Activated CD4-positive, alpha-beta T cell treated with anti-CD3 and anti-CD28 coated beads, Interleukin-2, amount 50 U/mL, for 48 hours (primary cell): ENCODE results near the gene LLGL2.

Experiments
- DNase-seq, 2 experiments: peaks; one replicate each; pipeline ENCODE4 v3.0.0-alpha.2; 2020

The LLGL2 gene

DNA sequence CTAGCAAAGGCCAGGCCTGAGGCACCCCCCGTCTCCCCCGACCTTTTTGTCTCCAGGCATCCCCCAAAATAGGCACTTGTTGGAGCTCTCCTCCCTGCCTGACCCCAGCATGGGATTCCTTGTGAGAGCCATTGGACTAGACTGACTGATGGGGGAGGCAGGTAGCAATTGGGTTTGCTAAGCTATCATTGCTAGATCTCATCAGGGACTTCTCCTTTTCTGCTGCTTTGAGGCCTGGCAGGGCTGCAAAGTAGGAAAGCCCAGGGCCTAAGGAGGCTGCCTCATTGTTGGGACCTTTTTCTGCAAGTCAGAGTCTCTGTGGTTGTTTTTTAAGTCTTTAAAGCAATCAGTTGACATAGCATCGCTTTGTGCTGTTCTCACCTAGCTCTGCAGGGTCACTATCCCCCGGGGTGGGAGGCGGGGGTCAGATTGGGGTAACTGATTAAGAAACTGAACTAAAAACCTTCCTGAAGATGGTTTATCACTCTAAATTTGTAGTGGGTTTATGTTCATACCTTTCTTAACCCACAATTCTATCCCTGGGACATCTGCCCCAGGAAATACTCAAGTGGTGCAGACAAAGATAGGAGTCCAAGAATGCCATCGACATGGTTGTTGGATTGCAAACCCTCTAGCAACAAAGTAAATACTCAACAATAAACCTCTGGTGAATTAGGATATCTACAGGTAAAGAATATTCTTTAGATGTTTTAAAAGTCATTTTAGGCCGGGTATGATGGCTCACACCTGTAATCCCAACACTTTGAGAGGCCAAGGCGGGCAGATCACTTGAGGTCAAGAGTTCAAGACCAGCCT, 28.0 kb downstream of the LLGL2 start:
- DNase-seq, result no peak

DNA sequence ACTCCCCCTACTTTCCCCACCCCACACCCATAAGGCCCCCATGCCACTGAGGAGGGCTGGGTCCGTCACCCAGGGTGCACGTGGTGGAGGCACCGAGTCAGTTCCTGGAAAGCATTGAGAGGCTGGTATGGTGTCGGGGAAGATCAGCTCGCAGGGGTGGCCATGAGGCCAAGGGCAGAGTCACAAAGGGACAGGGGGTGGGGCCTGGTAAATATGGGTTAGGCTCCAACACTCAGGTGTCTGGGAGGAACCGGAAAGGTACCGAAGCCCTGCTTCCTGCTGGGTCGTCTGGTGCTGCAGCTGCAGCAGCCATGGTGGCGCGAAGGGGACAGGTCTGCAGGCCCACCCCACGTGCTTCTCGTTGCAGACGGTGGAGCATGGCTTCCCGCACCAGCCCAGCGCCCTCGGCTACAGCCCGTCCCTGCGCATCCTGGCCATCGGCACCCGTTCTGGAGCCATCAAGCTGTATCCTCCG, 30.2 kb downstream of the LLGL2 start:
- no peak for DNase-seq

DNA sequence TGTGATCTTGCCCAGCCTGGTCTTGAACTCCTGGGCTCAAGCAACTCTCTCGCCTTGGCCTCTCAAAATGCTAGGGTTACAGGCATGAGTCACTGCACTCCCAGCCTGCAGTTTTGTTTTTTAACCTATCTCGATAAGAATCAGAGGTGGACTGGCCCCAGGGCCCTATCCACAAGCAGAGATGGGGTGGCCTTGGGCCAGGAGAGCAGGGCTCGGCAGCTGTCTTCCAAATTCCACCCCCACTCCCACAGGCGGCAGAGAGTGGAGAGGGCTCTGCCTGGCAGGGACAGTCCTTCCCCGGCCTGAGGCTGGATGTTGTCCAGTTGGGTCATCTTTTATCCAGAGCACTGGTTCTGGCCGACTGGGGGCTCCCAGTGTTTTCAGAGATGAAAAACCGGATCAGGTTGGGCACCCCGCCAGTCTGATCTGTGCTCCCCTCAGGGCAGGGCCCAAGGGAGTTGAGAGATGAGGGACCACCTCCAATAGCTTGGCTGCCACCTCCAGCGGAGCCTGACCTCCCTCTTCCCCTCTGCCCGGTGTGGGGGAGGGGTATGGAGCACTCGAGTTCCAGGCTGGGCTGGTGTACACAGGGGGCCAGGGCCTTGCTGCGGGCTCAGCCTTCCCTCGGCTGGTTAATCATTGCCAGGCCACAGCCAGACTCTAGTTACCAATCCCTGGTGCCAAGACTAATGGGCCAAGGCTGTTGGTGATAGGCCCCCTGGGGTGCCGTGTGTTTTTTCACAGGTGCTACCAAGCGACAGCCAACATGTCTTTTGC, 31.8 kb downstream of the LLGL2 start:
- no peak for DNase-seq

DNA sequence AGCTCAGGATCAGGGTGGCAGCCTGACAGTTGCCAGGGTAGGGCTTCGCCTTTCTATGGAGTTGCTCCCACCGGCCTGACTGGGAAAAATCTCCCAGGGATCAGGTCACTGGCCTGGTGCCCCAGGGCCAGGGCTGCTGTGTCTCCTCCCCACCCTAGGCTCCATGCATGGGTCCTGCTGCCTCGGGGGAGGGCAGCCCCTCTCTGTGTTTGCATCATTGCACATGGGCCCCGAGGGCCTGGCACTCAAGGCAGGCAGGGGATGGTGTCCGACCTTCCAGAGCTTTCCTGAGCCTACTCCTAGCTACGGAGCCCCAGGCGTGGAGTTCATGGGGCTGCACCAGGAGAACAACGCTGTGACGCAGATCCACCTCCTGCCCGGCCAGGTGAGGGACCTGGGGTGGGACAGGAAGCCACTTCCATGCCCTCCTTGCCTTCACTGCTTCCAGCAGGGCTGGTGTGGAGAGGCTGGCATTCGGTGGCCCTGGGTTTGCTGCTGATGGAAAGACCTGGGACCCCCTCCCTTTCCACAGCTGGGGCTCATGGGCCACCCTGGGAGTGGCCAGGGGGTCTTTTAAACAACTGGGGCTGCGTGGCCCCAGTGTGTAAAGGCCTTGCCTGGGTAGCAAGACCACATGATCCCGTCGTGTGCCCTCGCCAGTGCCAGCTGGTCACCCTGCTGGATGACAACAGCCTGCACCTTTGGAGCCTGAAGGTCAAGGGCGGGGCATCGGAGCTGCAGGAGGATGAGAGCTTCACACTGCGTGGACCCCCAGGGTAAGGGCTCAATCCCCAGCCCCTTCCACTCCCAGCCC, 32.6 kb downstream of the LLGL2 start:
- DNase-seq, result no peak

DNA sequence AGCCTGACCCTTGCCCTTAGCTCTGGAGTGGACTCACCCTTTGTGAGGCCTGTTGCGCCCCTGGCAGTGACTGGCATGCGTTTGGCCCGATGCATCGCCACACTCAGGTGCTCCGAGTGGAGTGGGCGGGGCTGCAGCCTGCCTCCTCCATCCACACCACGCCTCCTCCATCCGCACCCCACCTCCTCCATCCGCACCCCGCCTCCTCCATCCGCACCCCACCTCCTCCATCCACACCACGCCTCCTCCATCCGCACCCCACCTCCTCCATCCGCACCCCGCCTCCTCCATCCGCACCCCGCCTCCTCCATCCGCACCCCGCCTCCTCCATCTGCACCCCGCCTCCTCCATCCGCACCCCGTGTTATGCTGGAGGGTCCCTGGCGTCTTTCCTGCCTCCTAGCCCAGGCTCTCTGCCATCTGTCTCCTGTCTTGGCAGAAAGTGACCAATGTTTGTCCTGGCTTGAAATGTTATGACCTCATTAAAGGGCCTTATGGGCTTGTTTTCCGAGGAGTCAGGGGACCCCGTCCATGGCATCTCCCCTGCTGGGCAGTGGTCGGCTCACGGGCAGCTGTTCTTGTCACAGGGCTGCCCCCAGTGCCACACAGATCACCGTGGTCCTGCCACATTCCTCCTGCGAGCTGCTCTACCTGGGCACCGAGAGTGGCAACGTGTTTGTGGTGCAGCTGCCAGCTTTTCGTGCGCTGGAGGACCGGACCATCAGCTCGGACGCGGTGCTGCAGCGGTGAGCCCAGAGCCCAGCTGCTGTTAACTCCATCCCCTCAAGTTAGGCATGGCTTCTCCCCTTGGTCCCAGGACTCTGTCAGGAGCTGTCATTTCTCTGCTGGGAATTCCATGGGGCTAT, 33.4 kb downstream of the LLGL2 start:
- DNase-seq, result no peak

DNA sequence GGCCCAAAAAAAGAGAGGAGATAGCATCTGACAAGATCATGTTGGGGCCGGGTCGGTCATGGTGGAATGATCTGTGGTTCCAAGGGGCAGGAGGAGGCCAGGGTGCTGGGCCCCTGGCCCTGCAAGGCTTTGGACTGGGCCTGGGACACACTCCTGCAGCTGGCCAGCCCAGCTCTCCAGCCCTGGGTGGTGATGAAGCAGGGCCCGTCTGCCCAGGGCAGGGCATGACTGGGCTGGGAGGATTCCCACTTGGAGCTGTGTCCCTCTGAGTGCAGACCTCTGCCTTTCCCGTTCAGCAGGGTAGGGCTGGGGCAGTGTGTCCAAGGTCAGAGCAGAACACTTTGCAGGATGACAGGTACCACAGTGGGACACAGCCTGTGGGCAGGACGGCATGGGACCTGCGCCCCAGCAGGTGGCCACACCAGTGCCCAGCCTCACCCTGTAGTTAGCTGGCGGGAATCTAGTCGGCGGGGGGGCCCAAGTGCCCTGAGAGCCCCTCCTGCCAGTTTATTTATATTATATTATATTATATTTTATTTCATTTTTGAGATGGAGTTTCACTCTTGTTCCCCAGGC, 34.5 kb downstream of the LLGL2 start:
- DNase-seq, result no peak

DNA sequence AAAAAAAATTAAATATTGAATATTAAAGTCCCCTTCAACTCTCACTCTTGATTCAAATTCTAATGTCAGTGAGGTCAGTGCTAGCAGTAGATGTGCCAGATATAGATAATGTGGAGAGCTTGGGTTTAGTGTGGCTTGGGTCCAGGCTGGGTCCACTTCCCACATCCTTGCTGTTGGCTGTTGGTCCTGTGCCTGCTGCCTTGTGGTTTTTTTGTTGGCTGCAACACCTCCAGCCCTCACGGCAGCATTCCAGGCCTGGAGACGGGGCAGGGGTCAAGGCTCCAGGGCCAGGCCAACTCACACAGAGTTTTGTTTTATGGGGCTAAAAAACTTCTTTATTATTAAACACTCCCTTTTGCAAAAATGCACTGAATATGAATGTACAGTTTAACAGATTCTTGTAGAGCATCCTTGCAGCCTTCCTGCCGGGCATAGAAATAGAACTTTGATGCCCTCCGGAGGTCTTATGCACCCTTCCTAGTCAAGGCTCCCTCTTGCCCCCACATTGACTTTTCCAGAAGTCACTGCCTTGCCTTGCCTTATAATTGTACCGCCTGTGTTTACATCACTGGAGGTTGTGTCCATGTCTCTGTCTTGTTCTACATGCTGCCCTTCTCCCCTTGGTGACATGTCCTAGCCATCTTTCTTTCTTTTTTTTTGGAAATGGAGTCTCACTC, 36.6 kb downstream of the LLGL2 start:
- DNase-seq, result no peak

DNA sequence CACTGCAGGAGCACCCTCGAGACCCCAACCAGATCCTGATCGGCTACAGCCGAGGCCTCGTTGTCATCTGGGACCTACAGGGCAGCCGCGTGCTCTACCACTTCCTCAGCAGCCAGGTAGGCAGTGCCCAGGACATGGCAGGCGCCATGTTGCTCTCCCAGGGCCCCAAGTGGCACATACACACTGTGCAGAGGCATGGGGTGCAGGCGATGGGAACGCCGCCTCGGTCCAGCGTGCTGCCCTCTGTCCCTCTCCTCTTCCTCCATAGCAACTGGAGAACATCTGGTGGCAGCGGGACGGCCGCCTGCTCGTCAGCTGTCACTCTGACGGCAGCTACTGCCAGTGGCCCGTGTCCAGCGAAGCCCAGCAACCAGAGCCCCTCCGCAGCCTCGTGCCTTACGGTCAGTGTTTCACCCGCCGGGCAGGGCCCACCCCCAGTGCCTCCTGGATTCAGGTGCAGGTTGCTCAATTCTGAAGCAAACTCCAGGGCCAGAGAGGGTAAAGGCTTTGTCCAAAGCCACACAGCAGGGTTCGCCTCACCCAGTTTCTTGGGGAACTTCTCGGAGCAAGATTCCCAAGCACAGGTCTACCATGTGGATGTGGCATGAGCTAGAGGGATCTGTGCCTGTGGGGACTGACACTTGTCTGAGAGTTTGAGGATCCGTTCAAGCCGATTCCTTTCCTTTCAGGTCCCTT, 37.7 kb downstream of the LLGL2 start:
- no peak for DNase-seq

DNA sequence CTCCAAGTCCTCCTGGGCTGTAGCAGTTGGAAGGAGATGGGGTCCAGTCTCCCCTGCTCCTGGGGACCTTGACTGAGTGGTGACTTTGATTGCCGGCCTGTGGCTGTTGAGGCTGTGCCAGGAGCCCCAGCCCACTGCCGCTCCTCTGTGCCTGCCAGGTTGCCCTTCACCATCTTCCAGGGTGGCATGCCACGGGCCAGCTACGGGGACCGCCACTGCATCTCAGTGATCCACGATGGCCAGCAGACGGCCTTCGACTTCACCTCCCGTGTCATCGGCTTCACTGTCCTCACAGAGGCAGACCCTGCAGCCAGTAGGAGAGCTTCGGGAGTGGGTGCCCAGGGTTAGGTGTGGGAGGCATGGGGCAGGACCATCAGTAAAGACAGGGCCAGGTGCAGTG, 38.7 kb downstream of the LLGL2 start:
- no peak for DNase-seq

DNA sequence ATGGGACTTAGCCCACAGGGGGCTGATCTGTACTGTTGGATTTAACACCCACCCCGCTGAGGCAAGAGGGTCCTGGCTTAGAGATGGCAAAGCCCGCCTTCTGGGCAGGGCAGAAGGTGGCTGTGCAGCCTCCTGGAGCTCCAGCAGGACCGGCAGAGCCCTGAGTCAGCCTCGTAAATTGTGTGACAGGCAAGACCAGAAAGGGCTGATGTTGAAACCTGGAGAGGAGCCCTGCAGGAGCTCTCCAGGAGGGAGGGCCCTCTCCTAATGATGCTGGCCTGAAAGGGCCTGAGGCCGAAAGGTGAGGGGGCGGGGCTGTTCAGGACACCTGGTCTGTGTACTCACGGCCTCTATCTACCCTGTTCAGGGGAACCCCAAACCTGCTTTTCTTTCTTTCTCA, 39.6 kb downstream of the LLGL2 start:
- no peak for DNase-seq

DNA sequence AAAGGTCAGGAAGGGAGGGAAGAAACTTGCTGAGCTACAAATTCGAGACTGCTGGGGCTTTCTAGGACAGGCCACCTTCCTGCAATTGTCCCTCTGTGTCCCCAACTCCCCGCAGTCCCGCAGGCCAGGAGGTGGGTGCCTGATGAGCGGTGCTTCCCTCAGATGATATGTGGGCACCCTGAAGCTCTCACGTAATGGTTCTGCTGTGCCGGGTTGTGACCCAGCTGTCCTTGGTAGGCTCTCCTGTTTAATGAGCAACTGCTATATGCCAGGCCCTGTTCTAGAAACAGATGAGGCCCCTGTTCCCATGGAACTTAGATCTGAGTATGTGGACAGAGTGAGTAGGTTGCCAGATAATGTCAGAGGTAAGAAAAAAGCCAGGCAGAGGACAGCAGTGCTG, 40.1 kb downstream of the LLGL2 start:
- DNase-seq, result no peak

DNA sequence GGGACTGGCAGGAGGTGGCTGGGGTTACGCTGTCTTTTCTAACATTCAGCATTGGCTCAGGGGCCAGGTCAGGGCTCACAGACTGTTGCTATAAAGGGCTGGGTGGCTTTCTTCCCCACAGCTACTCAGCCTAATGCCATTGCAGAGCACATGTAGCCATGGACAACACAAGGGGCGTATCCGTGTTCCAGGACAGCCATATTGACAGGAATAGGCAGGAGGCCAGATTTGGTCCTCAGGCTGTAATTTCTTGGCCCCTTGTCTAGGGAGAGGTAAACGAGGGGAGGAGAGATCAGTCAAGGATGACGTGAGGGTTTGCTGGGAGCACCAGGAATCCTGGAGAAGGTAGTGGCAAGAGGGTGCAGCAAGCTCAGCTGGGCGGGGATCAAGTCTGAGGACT, 40.9 kb downstream of the LLGL2 start:
- DNase-seq, result no peak

DNA sequence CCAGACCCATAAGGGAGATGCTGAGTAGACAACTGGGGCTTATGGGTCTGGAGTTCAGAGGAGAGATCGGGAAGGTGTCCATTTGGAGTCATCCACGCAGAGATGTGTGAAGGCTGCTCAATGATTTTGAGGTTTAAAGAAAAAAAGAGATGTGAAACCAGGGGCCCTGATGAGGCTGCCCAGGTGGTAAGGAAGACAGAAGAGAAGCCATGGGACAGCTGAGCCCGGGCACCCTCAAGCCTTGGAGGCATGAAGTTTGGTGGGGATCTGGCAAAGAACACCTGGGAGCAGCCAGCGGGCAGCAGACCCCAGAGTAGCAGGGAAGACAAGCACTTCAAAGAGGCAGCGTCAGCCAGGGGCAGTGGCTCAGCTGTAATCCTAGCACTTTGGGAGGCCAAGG, 41.3 kb downstream of the LLGL2 start:
- no peak for DNase-seq

DNA sequence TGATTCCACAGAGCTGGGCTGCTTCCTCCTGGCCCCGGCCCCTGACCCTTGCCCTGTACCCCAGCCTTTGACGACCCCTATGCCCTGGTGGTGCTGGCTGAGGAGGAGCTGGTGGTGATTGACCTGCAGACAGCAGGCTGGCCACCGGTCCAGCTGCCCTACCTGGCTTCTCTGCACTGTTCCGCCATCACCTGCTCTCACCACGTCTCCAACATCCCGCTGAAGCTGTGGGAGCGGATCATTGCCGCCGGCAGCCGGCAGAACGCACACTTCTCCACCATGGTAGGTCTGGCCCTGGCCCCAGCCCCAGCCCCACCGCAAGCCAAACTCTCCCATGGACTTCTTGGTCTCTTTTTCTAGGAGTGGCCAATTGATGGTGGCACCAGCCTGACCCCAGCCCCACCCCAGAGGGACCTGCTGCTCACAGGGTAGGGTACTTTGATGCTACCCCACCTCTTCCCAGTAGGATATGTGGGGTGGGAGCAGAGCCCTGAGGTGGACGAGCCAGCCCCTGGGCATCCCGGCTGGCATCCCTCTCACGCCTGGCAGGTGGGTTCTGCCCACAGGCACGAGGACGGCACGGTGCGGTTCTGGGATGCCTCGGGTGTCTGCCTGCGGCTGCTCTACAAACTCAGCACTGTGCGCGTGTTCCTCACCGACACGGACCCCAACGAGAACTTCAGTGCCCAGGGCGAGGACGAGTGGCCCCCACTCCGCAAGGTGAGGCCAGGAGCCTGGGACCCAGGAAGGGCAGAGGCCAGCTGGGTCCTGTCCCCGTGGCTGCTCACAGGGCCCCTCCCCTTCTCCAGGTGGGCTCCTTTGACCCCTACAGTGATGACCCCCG, 43.1 kb downstream of the LLGL2 start:
- DNase-seq, result no peak

DNA sequence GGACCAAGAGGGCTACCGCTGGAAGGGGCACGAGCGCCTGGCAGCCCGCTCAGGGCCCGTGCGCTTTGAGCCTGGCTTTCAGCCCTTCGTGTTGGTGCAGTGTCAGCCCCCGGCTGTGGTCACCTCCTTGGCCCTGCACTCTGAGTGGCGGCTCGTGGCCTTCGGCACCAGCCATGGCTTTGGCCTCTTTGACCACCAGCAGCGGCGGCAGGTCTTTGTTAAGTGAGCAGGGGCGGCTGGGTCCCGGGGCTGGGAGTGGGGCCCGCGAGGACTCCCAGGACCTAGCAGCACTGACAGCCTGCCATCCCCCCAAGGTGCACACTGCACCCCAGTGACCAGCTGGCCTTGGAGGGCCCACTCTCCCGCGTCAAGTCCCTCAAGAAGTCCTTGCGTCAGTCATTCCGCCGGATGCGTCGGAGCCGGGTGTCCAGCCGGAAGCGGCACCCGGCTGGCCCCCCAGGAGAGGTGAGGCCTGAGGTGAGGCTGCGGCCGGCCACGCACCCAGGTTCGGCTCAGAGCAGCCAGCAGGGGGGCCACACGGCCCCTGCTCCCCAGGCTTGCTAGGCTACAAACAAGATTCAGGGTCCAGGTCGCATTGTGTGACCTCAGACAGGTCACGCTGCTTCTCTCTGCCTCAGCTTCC, 44.7 kb downstream of the LLGL2 start:
- no peak for DNase-seq

DNA sequence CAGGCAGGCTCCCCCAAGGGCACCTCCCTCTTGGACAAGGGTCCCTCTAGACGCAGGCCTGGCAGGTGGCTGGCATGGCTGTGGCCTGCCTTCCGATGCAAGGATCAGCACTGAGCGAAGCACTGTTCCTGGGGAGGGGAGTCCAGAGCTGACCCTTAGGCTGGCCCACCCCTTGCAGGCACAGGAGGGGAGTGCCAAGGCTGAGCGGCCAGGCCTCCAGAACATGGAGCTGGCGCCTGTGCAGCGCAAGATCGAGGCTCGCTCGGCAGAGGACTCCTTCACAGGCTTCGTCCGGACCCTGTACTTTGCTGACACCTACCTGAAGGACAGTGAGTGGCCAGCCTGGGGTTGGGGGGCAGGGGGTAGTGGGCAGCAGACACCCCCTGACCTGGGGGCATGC, 45.3 kb downstream of the LLGL2 start:
- DNase-seq, result no peak

DNA sequence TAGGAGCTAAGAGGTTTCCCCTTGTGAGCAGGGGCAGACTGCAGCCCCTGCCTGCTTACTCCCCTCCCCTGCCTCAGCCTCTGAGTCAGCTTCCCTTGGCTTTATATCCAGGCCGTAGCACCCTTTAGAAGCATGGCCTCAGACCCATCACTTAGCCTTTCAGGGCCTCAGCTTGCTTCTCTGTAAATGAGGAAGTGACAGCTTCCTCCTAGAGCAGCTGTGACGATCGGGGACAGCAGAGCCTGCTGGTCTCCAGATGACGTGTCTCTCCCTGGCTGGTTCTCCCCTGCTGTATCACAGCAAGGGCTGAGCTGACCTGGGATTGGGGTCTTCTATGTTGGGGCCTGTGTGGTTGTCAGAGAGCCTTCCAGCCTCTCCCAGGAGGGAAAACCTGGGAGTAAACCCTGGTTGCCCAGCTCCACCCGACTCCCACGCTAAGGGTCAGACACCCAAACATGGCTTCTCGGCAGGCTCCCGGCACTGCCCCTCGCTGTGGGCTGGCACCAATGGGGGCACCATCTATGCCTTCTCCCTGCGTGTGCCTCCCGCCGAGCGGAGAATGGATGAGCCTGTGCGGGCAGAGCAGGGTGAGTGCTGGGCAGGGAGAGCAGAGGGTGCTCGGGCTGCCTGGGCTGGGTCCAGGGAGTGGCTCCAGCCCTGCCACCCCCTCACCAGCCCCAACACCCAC, 45.8 kb downstream of the LLGL2 start:
- DNase-seq, result no peak

DNA sequence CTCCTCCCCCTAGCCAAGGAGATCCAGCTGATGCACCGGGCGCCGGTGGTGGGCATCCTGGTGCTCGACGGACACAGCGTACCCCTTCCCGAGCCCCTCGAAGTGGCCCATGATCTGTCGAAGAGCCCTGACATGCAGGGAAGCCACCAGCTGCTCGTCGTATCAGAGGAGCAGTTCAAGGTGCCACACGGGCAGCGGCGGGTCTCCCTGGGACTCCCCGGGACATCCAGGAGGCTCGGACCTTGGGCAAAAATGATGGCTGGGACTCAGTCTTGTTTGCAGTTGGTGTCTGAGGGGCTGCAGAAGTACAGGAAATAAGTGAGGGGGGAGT, 46.4 kb downstream of the LLGL2 start:
- DNase-seq, result no peak
